DMS53 treated with DMSO at 0.1 percent for 48 hours (cell line): ENCODE results near the gene RUNX1.
"Not testable (repeated sequence)": the region's sequence is repeated elsewhere in the genome, so short reads cannot be mapped to it uniquely, and the experiment has no call there.

Experiments
- DNase-seq: peaks from one replicate; lab custom pipeline; 2025; ENCODE audit not compliant: unreplicated experiment; lab: John Stamatoyannopoulos, UW

The RUNX1 gene

DNA sequence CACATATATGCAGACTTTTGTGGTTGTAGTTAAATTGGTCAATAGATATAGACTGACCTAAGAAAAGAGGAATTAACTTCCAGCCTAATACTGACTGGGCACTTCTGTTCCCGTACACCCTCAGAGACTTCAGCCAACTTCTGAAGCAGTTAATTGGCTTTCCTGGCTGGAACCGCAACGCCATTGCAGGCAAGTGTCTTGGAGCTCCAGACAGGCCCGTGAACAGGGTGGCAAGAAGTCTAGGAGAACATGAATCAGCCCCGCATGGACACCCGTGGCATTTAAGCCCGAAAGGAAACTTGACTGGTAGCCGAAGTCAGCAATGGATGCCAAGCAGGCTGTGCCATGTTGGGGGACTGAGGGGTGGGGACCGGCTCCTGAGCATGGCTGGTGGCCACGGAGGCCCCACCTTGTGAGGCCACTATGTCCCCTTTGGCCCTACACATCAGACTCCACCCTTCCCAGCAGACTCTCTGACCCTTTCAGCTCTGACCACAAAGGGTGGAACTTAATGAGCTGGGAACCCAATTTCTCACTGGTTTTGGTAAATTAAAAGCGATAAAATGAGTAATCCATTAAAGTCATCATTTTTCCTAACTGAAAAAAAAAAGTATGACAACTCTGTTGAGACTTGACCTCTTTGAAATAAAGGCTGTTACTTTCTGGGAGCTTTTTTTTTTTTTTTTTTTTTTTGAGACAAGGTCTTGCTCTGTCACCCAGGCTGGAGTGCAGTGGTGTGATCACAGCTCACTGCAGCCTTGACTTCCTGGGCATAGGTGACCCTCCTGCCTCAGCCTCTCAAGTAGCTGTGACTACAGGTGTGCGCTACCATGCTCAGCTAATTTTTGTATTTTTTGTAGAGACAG, 54.1 kb downstream of the RUNX1 start:
- no peak for DNase-seq

DNA sequence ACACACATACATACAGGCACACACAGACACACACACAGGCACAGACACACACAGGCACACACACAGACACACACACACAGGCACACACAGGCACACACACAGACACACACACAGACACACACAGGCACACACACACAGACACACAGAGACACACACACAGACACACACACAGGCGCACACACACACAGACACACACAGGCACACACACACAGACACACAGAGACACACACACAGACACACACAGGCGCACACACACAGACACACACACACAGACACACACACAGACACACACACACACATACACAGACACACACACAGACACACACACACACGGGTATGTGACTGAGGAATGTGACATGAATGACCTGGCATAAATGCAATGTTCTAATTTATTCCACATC, 55.6 kb downstream of the RUNX1 start:
- not testable (repeated sequence) for DNase-seq

DNA sequence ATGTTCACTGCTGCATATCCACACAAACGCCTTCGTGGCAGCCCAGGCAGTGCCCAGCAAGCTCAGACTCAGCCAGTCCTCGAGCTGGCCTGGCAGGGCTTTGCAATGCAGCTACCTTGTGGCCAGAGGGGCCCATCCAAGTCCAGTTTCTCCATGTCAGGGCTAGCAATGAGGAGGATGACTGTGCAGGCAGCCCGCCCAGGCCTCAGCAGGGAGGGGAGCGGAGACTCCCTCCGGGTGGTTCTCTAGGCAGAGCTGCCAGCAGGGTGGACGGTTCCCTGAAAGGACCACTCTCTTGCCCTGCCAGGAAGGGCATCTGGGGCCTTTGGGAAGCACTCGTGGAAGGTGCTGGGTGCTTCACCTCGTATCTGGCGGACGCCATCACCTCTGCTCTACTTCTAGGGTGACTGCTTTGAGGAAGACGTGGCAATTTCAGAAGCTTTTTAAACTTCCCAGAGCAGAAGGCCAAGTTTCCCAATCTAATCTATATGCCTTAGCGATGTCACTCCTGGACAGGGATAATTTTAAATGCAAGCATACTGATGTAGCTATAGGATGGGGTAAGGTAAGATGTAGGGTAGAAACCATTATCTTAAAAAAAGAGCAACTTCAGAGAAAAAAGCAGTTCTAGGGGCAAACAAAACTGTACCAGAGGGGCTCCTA, 56.2 kb downstream of the RUNX1 start:
- DNase-seq = no peak

DNA sequence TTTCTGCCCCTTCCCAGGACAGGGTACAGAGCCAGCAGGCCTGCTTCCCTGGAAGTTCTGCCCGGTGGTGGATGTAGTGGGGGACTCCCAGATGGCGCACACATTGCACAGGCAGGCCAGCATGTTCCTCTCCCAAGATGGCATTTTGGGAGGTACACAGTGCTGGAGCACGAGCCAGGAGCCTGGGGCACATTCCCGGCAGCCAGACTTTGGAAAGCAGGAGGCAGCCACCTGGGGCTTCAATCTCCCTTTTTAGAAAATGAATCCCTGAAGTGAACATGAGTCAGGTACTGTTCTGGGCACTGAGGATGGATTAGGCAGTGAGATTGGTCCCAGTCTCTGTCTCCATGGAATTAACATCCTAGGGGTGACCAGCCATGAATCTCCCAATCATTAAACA, 56.9 kb downstream of the RUNX1 start:
- DNase-seq = no peak

DNA sequence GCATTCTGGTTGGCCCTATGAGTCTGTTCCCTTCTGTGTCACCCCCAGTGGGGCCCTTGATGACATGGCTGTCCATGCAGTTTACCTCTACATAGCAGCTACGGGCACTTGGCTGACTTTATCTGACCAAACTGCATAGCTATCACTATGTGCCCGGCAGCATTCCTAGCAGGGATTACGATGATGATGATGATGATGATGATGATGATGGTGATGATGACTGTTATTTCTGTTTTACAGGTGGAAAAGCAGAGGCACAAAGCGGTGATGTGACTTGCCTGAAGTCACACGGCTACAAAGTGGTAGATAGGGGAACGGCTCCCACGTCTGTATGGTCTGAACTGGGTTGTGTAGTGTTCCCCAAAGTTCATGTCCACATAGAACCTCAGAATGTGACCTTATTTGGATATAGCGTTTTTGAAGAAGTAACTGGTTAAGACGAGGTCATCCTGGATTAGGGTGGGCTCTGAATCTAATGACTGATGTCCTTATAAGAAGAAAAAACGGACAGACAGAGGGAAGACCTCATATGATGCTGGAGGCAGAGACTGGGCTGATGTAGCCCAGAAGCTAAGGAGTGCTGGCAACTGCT, 57.6 kb downstream of the RUNX1 start:
- DNase-seq = no peak

DNA sequence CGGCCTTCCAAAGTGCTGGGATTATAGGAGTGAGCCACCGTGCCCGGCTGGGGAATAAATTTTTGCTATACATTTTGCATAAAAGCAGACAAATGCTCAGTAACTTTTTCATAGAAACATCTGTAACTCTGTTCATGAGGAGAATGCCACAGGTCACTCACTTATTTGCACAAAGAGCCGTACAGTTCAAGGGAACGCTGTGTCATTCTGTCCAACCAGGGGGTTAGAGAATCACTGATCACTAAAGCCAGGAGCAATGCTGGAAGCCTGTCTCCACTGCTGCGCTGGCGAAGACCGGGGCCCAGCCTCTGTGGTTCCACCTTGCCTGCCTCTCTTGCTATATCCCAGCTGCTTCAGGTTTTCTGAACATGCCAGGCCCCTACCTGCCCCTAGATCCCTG, 58.3 kb downstream of the RUNX1 start:
- DNase-seq = no peak

DNA sequence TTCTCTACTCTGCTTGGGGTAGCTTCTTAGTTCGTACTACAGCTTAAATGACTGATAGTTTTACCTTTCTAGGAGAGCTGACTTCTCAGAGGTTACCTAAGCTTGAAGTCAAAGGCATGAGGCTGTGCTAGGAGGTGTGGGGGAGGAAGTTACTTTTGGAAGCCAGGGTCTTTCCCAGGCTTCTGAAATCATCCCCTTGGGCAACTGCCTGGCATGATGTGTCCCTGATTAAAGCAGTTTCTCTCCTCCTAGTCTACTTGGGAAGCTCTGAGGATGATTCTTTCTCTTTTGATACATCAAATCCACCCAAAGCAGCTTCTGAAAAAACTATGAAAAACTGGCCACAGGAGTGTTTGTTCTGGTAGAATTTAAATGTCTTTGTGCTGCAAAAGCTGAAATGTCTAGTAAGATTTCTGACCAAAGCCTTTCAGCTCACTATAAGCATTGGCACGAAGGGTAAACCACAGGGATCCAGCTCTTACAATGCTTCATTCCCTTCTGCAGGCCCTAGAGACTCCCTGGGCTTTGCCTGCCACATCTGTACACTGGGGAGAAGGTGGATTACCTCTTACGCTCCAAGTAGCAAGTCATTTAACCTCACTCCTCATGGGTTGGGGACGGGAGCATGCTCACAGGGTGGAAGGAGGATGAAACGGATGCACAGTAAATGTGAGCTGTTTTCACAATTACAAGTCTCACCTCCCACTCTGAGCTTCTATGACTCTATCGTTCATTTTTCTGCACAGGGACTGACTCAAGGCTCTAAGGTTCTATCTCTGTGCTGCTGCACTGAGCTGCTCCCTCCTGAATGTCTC, 59.6 kb downstream of the RUNX1 start:
- no peak for DNase-seq

DNA sequence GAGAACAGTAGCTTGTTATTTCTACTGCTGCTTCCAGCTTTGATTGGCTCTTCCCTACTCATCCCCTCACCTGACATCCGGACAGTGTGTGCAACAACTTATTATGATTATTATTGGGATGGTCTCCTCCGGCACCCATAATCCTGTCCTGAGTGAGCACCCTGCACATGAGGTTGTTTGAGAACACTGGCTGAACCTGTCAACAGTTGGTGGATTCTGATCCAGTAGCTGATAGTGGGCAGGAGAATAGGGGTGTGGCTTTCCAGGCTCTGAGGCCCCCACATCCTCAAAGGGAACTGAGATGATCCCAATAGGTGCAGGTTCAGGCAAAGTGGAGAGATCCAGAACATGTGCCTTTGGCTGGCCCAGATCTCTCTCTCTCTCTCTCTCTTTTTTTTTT, 60.5 kb downstream of the RUNX1 start:
- DNase-seq = no peak

DNA sequence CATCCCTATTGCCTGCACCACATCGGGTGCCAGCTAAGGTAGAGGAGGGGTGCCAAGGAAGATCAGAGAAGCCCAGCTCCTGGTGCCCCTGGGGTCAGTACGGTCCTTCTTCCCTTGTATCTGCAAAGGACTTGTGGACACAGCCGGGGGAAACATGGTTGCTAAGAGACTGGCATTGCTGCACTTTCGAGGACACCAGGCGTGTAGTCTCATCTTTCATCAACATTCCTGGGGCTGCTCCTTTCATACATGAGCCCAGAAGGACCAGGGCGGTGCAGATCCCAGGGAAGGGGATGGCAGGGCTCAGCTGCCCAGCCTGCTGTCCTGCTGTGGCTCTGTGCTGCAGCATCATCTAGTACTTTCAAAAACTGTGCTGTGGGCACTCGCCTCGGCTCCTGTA, 61.0 kb downstream of the RUNX1 start:
- DNase-seq = no peak

DNA sequence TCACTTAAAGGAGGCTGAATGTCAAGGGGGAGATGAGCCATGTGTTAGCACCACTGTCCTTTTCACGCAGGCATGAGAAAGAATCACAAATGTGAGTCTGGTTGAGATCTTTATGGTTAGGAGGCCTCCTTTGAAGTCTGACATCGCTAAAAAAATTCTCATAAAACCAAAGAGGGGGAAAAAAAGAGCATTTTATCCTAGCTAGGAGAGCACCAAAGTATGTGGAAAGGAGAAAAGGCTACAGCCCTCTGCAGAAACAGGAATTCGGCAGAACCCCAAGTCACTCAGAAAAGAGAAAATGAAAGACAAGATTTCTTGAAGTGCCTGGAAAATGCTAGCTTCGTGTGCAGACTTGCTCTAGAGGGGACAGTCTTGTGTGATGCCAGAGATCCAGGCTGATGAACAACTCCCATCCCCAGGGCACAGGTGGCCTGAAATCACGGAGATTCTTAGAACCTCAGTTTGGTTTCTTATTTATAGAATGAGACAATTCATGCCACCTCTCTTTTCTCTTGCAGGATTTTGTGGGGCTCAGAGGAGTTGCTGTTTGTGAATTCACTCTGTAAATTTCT, 61.5 kb downstream of the RUNX1 start:
- DNase-seq = no peak

DNA sequence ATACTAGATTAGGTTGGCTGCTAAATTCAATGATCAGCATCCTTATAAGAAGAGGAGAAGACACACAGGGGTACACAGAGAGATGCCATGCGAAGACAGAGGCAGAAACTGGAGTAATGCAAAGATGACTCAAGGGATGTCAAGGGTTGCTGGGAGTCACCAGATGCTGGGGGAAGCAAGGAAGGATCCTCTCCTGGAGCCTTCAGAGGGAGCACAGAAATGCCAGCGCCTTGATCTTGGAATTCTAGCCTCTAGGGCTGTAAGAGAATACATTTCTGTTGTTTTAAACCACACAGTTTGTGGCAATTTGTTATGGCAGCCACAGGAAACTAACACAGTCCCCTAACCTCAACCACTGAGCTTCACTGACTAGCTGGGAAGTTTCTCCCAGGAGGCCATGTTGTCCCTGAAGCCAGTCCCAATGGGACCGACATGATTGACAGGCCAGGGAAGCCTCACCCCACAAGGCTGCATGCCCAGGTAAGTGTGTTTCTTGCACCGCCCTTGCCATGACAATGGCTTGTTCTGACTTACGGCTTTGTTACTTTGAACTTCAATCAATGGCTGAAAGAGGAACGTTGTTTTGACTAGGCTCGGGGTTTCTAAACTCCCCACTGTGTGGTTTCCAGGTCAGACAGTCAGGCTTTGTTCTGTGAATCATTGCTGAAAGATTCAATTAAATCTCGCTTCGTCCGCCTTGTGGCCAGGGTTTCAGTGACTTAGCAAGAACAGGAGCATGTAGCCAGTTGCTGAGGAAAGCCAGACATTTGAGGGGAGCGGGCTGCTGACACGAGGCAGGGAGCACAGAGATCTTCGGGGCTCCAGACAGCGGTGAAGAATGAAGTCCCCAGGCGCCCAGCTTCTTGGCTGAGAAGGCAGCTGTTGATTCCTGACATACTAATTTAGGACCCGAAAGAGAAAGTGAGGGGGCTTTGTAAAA, 62.3 kb downstream of the RUNX1 start:
- DNase-seq = no peak

DNA sequence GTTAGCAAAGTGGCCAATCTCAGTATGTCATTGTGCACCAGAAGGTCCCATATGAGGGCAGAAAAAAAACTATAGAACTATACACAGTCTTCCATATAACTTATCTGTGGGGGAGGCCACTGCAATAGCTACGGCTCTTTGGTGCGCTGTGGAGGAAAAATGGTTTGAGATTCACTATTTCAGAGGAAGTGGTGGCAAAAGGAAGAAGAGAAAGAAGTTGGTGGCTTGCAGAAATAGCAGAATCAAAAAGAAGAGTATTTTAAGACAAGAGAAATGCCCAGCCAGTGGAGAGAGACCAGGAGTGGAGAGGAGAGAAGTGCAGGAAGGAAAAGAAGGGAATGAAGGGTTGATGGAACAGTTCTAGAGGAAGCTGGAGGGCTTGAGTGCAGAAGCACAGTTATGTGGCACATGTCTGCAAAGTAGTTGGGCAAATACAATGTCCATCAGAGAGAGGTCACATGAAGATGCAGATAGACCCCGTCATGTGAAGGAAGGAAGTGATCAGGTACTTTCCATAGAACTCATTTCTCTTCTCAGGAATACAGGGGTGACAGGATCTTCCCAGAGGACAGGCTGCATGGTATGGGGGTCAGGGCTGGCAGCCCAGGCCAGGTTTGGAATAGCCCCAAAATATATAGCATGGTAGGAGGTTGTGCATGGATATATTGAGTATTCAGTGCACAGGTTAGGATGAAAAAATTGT, 64.6 kb downstream of the RUNX1 start:
- DNase-seq = no peak

DNA sequence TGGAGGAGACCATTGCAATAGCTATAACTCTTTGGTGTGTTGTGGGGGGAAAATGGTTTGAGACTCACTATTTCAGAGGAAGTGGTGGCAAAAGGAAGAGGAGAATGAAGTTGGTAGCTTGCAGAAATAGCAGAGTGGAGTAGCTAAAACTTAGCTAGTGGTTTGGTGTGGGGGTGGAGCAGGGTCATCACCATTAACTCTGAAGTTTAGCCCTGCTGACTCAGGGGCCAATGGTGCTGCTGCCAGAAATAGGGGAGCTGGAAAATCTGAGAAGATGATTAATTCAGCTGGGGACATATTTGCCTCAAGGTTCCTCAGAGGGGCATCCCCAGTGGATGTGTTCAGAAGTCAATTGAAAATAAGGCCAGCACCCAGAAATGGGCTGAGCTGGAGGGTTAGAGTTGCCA, 65.4 kb downstream of the RUNX1 start:
- DNase-seq = no peak

DNA sequence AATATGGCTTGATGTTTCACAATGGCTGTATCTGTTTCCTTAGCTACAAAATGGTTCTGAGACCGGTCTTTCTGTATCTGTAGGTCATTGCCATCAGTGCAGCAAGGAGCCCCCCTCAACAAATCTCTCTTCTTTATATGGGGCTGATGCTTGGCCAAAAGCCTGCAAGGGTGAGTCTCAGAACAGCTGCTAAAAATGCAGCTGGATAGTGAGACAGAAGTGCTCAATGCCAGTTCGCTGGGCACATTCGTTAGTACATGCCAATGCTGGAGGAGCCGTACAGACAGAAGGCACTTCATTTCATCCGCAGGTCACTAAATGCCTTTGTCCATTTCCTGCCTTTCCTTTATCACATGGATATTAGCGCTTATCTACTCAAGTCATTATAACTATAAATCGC, 67.3 kb downstream of the RUNX1 start:
- DNase-seq = no peak

DNA sequence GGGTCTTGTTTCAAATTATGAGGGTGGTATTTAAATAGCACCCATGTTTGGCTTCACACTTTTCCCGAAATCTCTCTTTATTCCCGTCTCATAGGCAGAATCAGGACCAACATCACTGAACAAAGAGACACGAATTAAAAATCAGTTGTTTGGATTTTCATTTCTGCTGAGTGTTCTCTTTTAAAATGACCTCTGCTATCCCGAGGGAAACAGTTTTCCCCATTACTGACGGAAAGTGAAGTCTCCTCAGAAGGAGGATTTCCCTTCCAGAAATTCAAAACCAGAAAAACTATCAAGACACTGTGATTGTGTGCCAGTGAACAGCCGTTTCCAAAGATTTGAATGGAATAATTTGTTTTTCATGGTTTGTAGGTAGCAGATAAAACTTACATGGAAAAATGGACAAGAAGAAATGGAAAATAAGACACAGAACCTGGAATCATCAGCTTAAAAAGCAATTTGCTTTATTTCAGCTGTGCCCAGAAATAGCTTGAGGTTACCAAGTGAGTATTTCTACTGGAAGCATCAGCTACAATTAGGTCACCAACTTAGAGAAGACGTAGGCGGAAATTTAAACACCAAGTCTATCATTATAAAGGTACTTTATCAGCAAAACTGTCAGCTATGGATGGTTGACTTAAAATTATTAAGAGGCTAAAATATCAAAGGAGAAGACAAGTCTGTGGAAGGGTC, 68.5 kb downstream of the RUNX1 start:
- DNase-seq = no peak

DNA sequence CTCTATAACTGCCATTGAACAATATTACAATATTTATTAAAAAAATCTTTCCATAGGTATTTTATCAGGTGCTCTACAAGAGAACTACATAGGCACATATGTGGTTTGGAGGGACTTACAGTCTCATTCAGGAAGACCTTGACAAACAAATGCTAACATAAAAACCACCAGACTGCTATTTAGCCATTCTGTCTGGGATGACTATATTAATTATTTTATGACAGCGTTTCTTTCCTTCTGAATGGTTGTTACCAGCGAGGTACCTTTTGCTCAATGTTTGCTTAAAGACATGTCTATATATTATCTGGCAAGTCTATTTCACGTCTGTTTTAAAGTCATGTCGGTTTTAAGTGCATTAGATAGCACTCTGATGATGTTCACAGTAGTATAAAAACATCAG, 69.7 kb downstream of the RUNX1 start:
- no peak for DNase-seq

DNA sequence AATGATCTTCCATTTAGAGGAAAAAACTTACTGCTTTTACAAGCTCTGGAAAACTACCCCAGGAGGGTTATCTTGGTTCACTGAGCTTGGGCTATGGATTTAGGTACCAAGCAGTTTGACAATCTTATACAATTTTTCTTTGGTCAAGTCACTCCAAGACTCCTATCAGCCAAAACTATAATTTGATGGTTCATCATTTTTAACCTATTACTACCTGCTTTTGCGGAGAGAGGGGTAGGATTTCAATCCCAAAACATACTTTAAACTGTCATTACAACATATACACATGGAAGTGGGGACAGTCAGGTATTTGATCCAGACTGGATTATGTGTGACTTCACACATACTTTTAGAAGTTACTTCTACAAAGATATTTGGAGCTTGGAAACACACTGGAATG, 71.8 kb downstream of the RUNX1 start:
- DNase-seq = no peak

DNA sequence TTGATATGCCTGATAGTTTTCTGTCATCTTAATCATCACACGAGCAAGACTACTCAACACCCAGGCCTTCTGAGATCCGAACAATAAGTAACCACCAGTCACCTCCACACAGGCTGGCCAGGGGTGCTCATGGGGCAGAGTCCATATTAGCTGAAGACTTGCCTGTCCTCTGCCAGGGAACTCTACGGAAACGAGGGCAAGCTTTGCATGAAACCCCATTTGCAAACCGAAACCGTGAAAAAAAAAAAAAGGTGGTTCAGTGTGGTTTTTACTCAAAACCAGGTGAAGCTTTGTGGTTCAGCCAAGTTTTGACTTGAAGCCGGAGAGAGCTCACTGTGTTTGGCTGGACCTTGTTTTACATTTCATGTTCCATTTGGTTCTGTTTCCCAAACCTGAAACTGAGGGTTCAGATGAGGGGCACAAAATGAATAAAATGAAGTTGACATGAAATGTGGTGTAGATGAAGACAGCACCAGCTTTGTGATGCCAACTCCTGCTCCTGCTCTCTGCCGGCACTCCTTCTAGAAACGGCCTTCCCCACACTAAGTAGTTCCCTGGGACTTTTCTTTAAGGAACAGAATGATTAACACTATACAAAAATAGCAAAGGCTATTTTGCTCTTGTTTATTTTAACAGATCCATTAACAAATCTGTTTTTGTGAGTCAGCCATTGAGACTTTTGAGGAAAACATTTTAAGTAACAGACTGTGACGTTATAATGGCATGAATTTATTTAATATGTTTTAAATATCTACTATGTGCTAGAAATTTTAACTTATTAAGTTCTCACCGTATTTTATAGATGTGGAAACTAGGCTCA, 74.7 kb downstream of the RUNX1 start:
- no peak for DNase-seq
